CD14-positive monocyte (primary cell): ENCODE results near the gene C1orf87. TPM values are rescaled to one million over a fixed set of nuclear protein-coding genes. Genes with fewer than 3 reads are reported as not detected.

Experiments
- DNase-seq, 3 donors: peaks; one replicate each; pipeline ENCODE4 v3.0.0-alpha.2; 2011 to 2022
- H2AFZ ChIP-seq: 2 replicates; pipeline ENCODE4 v1.6.0; 2012; ENCODE audit warnings: mild to moderate bottlenecking, low read depth, low read length, inconsistent platforms; ENCODE audit not compliant: insufficient read depth, poor library complexity, severe bottlenecking
- H3K27ac ChIP-seq, 2 donors: 1 replicate in 1 of 2; 2 replicates in 1 of 2; pipeline ENCODE4 v1.5.1; 2012 to 2013; ENCODE audit warnings: low read length in 2 of 2, control low read depth in 1 of 2, inconsistent platforms in 1 of 2, low read depth in 1 of 2, mild to moderate bottlenecking in 1 of 2
- H3K27me3 ChIP-seq, 2 donors: one replicate each; pipeline versions ENCODE4 v1.6.0 to v1.6.1; 2011 to 2013; ENCODE audit warnings: low read length in 2 of 2; ENCODE audit not compliant: control insufficient read depth in 2 of 2, insufficient read depth in 2 of 2
- H3K36me3 ChIP-seq, 2 donors: replicated peaks in 1 of 2; 1 replicate in 1 of 2; 2 replicates in 1 of 2; pipeline versions ENCODE4 v1.5.1 to v1.6.1; 2012 to 2013; ENCODE audit warnings: low read length in 2 of 2, control low read depth in 1 of 2, inconsistent platforms in 1 of 2, mild to moderate bottlenecking in 1 of 2; ENCODE audit not compliant: insufficient read depth in 2 of 2, control insufficient read depth in 1 of 2
- H3K4me1 ChIP-seq, 2 donors: 1 replicate in 1 of 2; 2 replicates in 1 of 2; pipeline versions ENCODE4 v1.5.1 to v1.6.1; 2012 to 2013; ENCODE audit warnings: low read length in 2 of 2, control low read depth in 1 of 2, inconsistent platforms in 1 of 2, mild to moderate bottlenecking in 1 of 2, moderate library complexity in 1 of 2; ENCODE audit not compliant: insufficient read depth in 2 of 2, control insufficient read depth in 1 of 2
- H3K4me2 ChIP-seq: replicated peaks from 2 replicates; pipeline ENCODE3; 2012; ENCODE audit warnings: low read length, moderate library complexity, mild to moderate bottlenecking; ENCODE audit not compliant: poor library complexity, severe bottlenecking; ENCODE audit errors: extremely low read depth
- H3K4me3 ChIP-seq, 3 experiments: fragments of 200-600 bp in 1 of 3; sonication (generic) in 1 of 3; replicated peaks in 1 of 3; 1 replicate in 2 of 3; 2 replicates in 1 of 3; pipeline ENCODE4 v1.5.1; 2011 to 2013; ENCODE audit warnings: low read length in 3 of 3, mild to moderate bottlenecking in 3 of 3, control low read depth in 2 of 3, low read depth in 2 of 3, inconsistent platforms in 1 of 3, moderate library complexity in 1 of 3
- H3K79me2 ChIP-seq: 2 replicates; pipeline ENCODE4 v1.6.0; 2012; ENCODE audit warnings: mild to moderate bottlenecking, control low read depth, inconsistent platforms, low read length, moderate library complexity; ENCODE audit not compliant: insufficient read depth
- H3K9ac ChIP-seq: 2 replicates; pipeline ENCODE4 v1.6.0; 2017; ENCODE audit warnings: low read length, mild to moderate bottlenecking; ENCODE audit not compliant: insufficient read depth, poor library complexity, severe bottlenecking
- H3K9me3 ChIP-seq, 2 donors: replicated peaks in 1 of 2; 1 replicate in 1 of 2; 2 replicates in 1 of 2; pipeline versions ENCODE4 v1.5.1 to v1.6.1; 2012 to 2013; ENCODE audit warnings: low read length in 2 of 2, control low read depth in 1 of 2; ENCODE audit not compliant: control insufficient read depth in 1 of 2, insufficient read depth in 1 of 2
- H4K20me1 ChIP-seq: 2 replicates; pipeline ENCODE4 v1.6.0; 2012; ENCODE audit warnings: mild to moderate bottlenecking, low read length, control low read depth, moderate library complexity; ENCODE audit not compliant: insufficient read depth
- H3K27ac Mint-ChIP-seq, 7 donors: one replicate each; pipeline ENCODE4 v1.8.0; 2020; ENCODE audit warnings: mild to moderate bottlenecking in 7 of 7, mixed read lengths in 7 of 7, moderate library complexity in 6 of 7, inconsistent platforms in 2 of 7
- H3K27me3 Mint-ChIP-seq, 3 donors: one replicate each; pipeline ENCODE4 v1.8.0; 2021 to 2022; ENCODE audit warnings: low read depth in 3 of 3, mild to moderate bottlenecking in 3 of 3, mixed read lengths in 3 of 3, moderate library complexity in 3 of 3, inconsistent platforms in 1 of 3
- H3K36me3 Mint-ChIP-seq, 2 donors: one replicate each; pipeline ENCODE4 v1.8.0; 2020; ENCODE audit warnings: mixed read lengths in 2 of 2, inconsistent platforms in 1 of 2, mild to moderate bottlenecking in 1 of 2
- H3K4me1 Mint-ChIP-seq: one replicate; pipeline ENCODE4 v1.8.0; 2020; ENCODE audit warnings: mild to moderate bottlenecking, mixed read lengths
- H3K4me3 Mint-ChIP-seq, 2 donors: one replicate each; pipeline ENCODE4 v1.8.0; 2020; ENCODE audit warnings: mild to moderate bottlenecking in 2 of 2, mixed read lengths in 2 of 2, moderate library complexity in 1 of 2
- H3K9me3 Mint-ChIP-seq, 7 donors: one replicate each; pipeline ENCODE4 v1.8.0; 2020 to 2022; ENCODE audit warnings: mixed read lengths in 7 of 7, mild to moderate bottlenecking in 6 of 7, moderate library complexity in 6 of 7, inconsistent platforms in 2 of 7
- CTCF ChIP-seq: fragments of 200-600 bp; IDR thresholded peaks from one replicate; pipeline ENCODE4 v1.8.0; 2022; ENCODE audit warnings: antibody characterized with exemption, mild to moderate bottlenecking
- WGBS: methylation state at CpG from one replicate; pipeline ENCODE4 v1.1.5; 2013; ENCODE audit warnings: missing lambda C conversion rate; ENCODE audit not compliant: insufficient coverage; 5-methylcytosine and 5-hydroxymethylcytosine counted together
- intact Hi-C, 2 donors: fragments of 100-400 bp; cut with micrococcal nuclease; formaldehyde crosslinking; loops; one replicate each; pipeline versions ENCODE4 v1.15.0 to v1.15.1; 2023
- polyA plus RNA-seq, 3 donors: library from polyadenylated mRNA; depleted of rRNA in 1 of 3; unstranded in 2 of 3; stranded (reverse) in 1 of 3; fragments of 300-500 nt in 2 of 3; fragments of >200 nt in 1 of 3; fragmentation: Illumina TruSeq in 2 of 3; gene quantifications; 1 replicate in 2 of 3; 2 replicates in 1 of 3; pipeline ENCODE4 v1.2.3, GENCODE V29; 2012 to 2021

The C1orf87 gene
- polyA plus RNA-seq, 3 donors, result not detected

- WGBS, result no CpG with 5 or more reads among the region's 1 CpG
- H2AFZ ChIP-seq, result no peak overlapping the region
- DNase-seq, result no peak
- TF ChIP-seq CTCF, result no peak
- no peaks in the 10 kb centered on the region for H4K20me1 ChIP-seq
- Mint-ChIP-seq H3K4me3 (no peak overlapping the region), H3K9me3 (peaks cover 0 to 4% (median 0%) of the 10 kb centered on the region in 7 donors), H3K27me3 (no peaks in the 10 kb centered on the region), H3K4me1 (peaks cover 12% of the 10 kb centered on the region), H3K36me3 (no peaks in the 10 kb centered on the region), H3K27ac (no peak overlapping the region)
- H3K9me3 ChIP-seq, result no peaks in the 10 kb centered on the region
- no peaks in the 10 kb centered on the region for H3K27me3 ChIP-seq
- H3K4me2 ChIP-seq, result no peak overlapping the region
- no peak overlapping the region for H3K9ac ChIP-seq
- peaks cover 4 to 10% of the 10 kb centered on the region in 2 donors for H3K4me1 ChIP-seq
- no peak overlapping the region for H3K27ac ChIP-seq
- intact Hi-C loops, result no loop called here
- no peaks in the 10 kb centered on the region for H3K79me2 ChIP-seq
- H3K36me3 ChIP-seq, result no peaks in the 10 kb centered on the region
- no peak overlapping the region for H3K4me3 ChIP-seq
Observed at GRCh38 chr1:60033066-60033465, 40.5 kb downstream of the C1orf87 start.

- H3K27me3 ChIP-seq, result no peaks in the 10 kb centered on the region
- Mint-ChIP-seq H3K9me3 (peaks cover 0 to 4% (median 0%) of the 10 kb centered on the region in 7 donors), H3K4me3 (no peak overlapping the region), H3K4me1 (peaks cover 12% of the 10 kb centered on the region), H3K27ac (no peak overlapping the region), H3K27me3 (peaks cover 0 to 3% (median 0%) of the 10 kb centered on the region in 3 donors), H3K36me3 (no peaks in the 10 kb centered on the region)
- H3K9ac ChIP-seq, result no peak overlapping the region
- no peak for DNase-seq
- WGBS, result 94% methylated on average over 2 of the region's 3 CpGs
- no peaks in the 10 kb centered on the region for H4K20me1 ChIP-seq
- H3K4me3 ChIP-seq, result no peak overlapping the region
- no peaks in the 10 kb centered on the region for H3K36me3 ChIP-seq
- no peak overlapping the region for H3K27ac ChIP-seq
- no peak overlapping the region for H2AFZ ChIP-seq
- no peaks in the 10 kb centered on the region for H3K9me3 ChIP-seq
- H3K4me2 ChIP-seq, result no peak overlapping the region
- peaks cover 4 to 10% of the 10 kb centered on the region in 2 donors for H3K4me1 ChIP-seq
- TF ChIP-seq CTCF, result no peak
- intact Hi-C loops, result no loop called here
- H3K79me2 ChIP-seq, result no peaks in the 10 kb centered on the region
Observed at GRCh38 chr1:60031146-60031545, 42.4 kb downstream of the C1orf87 start.
